Ectodermal cell (in vitro differentiated cells): ENCODE data around the gene ZBTB7C.

Source experiments
- H3K27ac ChIP-seq: 2 replicates; pipeline ENCODE4 v1.7.0; 2013; ENCODE audit warnings: mild to moderate bottlenecking, low read depth, low read length; ENCODE audit not compliant: insufficient read depth, poor library complexity, severe bottlenecking
- H3K27me3 ChIP-seq: 2 replicates; pipeline ENCODE4 v1.7.0; 2013; ENCODE audit warnings: mild to moderate bottlenecking, low read length; ENCODE audit not compliant: insufficient read depth, control insufficient read depth, poor library complexity, severe bottlenecking
- H3K36me3 ChIP-seq: one replicate; pipeline ENCODE4 v1.7.0; 2013; ENCODE audit warnings: low read length; ENCODE audit not compliant: control insufficient read depth, insufficient read depth
- H3K4me1 ChIP-seq: one replicate; pipeline ENCODE4 v1.7.0; 2013; ENCODE audit warnings: low read length; ENCODE audit not compliant: control insufficient read depth, insufficient read depth
- H3K4me3 ChIP-seq: 2 replicates; pipeline ENCODE4 v1.7.0; 2013; ENCODE audit warnings: low read depth, low read length, control low read depth; ENCODE audit not compliant: insufficient read depth
- H3K9me3 ChIP-seq: 2 replicates; pipeline ENCODE4 v1.7.0; 2013; ENCODE audit warnings: mild to moderate bottlenecking, low read length, moderate library complexity; ENCODE audit not compliant: control insufficient read depth
- whole genome bisulfite sequencing, 2 experiments: methylation state at CpG; one replicate each; pipeline ENCODE4 v1.1.7; 2013; ENCODE audit warnings: missing lambda C conversion rate in 2 of 2; 5-methylcytosine and 5-hydroxymethylcytosine counted together

ZBTB7C gene

GRCh38 chr18:48010264-48010663 is 398.9 kb downstream of the ZBTB7C start:
- Histone ChIP-seq H3K36me3 (no peaks in the 10 kb centered on the region), H3K27me3 (no peaks in the 10 kb centered on the region), H3K9me3 (no peaks in the 10 kb centered on the region), H3K27ac (no peak overlapping the region), H3K4me1 (peaks cover 4% of the 10 kb centered on the region), H3K4me3 (no peak overlapping the region)
- WGBS, 2 experiments, result 94 to 95% methylated on average over 2 of the region's 2 CpGs

GRCh38 chr18:48009116-48009745 is 400.0 kb downstream of the ZBTB7C start:
- WGBS, 2 experiments, result 93% methylated on average over 10 of the region's 10 CpGs

GRCh38 chr18:48007955-48008701 is 401.1 kb downstream of the ZBTB7C start:
- WGBS, 2 experiments, result 2 to 3% methylated on average over 67 to 68 of the region's 68 CpGs

More at GRCh38 chr18:48009116-48009745, 400.0 kb downstream of the ZBTB7C start:
- peaks cover 4% of the 10 kb centered on the region for H3K4me1 ChIP-seq
- H3K27me3 ChIP-seq, result no peaks in the 10 kb centered on the region
- H3K4me3 ChIP-seq, result no peak overlapping the region
- no peak overlapping the region for H3K27ac ChIP-seq
- H3K36me3 ChIP-seq, result no peaks in the 10 kb centered on the region
- H3K9me3 ChIP-seq, result no peaks in the 10 kb centered on the region

GRCh38 chr18:48007381-48007780 is 401.8 kb downstream of the ZBTB7C start:
- H3K4me1 ChIP-seq, result peaks cover 4% of the 10 kb centered on the region
- no peaks in the 10 kb centered on the region for H3K9me3 ChIP-seq
- H3K27me3 ChIP-seq, result no peaks in the 10 kb centered on the region
- no peaks in the 10 kb centered on the region for H3K36me3 ChIP-seq
- H3K27ac ChIP-seq, result no peak overlapping the region
- peak overlapping the region; percentile 32 for H3K4me3 ChIP-seq
- WGBS, 2 experiments, result 94 to 95% methylated on average over 10 of the region's 10 CpGs

More at GRCh38 chr18:48007955-48008701, 401.1 kb downstream of the ZBTB7C start:
- peak overlapping the region; percentile 40 for H3K4me3 ChIP-seq
- no peaks in the 10 kb centered on the region for H3K36me3 ChIP-seq
- peak overlapping the region; percentile 69 for H3K27ac ChIP-seq
- H3K27me3 ChIP-seq, result no peaks in the 10 kb centered on the region
- H3K9me3 ChIP-seq, result no peaks in the 10 kb centered on the region
- peaks cover 4% of the 10 kb centered on the region for H3K4me1 ChIP-seq

- Histone ChIP-seq H3K4me1 (peaks cover 4% of the 10 kb centered on the region), H3K27ac (no peak overlapping the region), H3K9me3 (no peaks in the 10 kb centered on the region), H3K4me3 (no peak overlapping the region), H3K27me3 (no peaks in the 10 kb centered on the region), H3K36me3 (no peaks in the 10 kb centered on the region)
- 85 to 87% methylated on average over 12 of the region's 12 CpGs for WGBS, 2 experiments
These were observed 402.6 kb downstream of the ZBTB7C start for GRCh38 chr18:48006415-48007175.

- no peaks in the 10 kb centered on the region for H3K27me3 ChIP-seq
- WGBS, 2 experiments, result 85 to 90% methylated on average over 2 of the region's 2 CpGs
- H3K36me3 ChIP-seq, result no peaks in the 10 kb centered on the region
- H3K4me3 ChIP-seq, result no peak overlapping the region
- peaks cover 4% of the 10 kb centered on the region for H3K4me1 ChIP-seq
- H3K9me3 ChIP-seq, result no peaks in the 10 kb centered on the region
- no peak overlapping the region for H3K27ac ChIP-seq
These were observed 404.6 kb downstream of the ZBTB7C start for GRCh38 chr18:48004577-48004976.

- Histone ChIP-seq H3K4me1 (peaks cover under 1% of the 10 kb centered on the region), H3K27ac (no peak overlapping the region), H3K36me3 (no peaks in the 10 kb centered on the region), H3K9me3 (no peaks in the 10 kb centered on the region), H3K27me3 (no peaks in the 10 kb centered on the region), H3K4me3 (no peak overlapping the region)
- 90 to 94% methylated on average over 10 of the region's 10 CpGs for WGBS, 2 experiments
These were observed 405.5 kb downstream of the ZBTB7C start for GRCh38 chr18:48003426-48004349.

- H3K27me3 ChIP-seq, result no peaks in the 10 kb centered on the region
- H3K36me3 ChIP-seq, result no peaks in the 10 kb centered on the region
- no peaks in the 10 kb centered on the region for H3K4me1 ChIP-seq
- 86 to 88% methylated on average over 5 of the region's 5 CpGs for WGBS, 2 experiments
- no peak overlapping the region for H3K4me3 ChIP-seq
- H3K9me3 ChIP-seq, result no peaks in the 10 kb centered on the region
- no peak overlapping the region for H3K27ac ChIP-seq
These were observed 406.2 kb downstream of the ZBTB7C start for GRCh38 chr18:48002933-48003365.

- no peak overlapping the region for H3K27ac ChIP-seq
- H3K36me3 ChIP-seq, result no peaks in the 10 kb centered on the region
- peaks cover 12% of the 10 kb centered on the region for H3K4me1 ChIP-seq
- H3K4me3 ChIP-seq, result no peak overlapping the region
- no peaks in the 10 kb centered on the region for H3K27me3 ChIP-seq
- H3K9me3 ChIP-seq, result no peaks in the 10 kb centered on the region
- WGBS, 2 experiments, result 94 to 96% methylated on average over 4 of the region's 4 CpGs
These were observed 408.5 kb downstream of the ZBTB7C start for GRCh38 chr18:48000701-48001100.
